C4-2B (cell line): ENCODE data around the gene HS3ST5.

Experiments
- CTCF ChIP-seq: fragments of 450-650 bp; conservative IDR thresholded peaks from 2 replicates; pipeline ENCODE4 v1.5.1; 2017; ENCODE audit warnings: mild to moderate bottlenecking
- ZFX ChIP-seq: fragments of 450-650 bp; IDR thresholded peaks from 2 replicates; pipeline ENCODE4 v1.6.1; 2017

GRCh38 chr6:114058435-114058834 is 284.4 kb downstream of the HS3ST5 start:
- no peak for TF ChIP-seq CTCF
- no peak for TF ChIP-seq ZFX
